PC-3 (cell line): ENCODE measurements around the gene CPD.
"Not testable (repeated sequence)": the region's sequence is repeated elsewhere in the genome, so short reads cannot be mapped to it uniquely, and the experiment has no call there.

Experiments
- EZH2 ChIP-seq: fragments of 300-600 bp; sonication (generic); IDR thresholded peaks from one replicate; pipeline ENCODE4 v1.6.1; 2017; ENCODE audit warnings: antibody characterized with exemption, mild to moderate bottlenecking, low read length; ENCODE audit not compliant: unreplicated experiment
- EZH2phosphoT487 ChIP-seq: fragments of 300-600 bp; sonication (generic); IDR thresholded peaks from 2 replicates; pipeline ENCODE4 v1.6.1; 2018; ENCODE audit warnings: mild to moderate bottlenecking, antibody characterized with exemption, low read length, borderline replicate concordance
- TF ChIP-seq, protein P1 (sequence below): fragments of 300-600 bp; sonication (generic); conservative IDR thresholded peaks from 2 replicates; pipeline ENCODE4 v1.5.1; 2017; ENCODE audit warnings: antibody characterized with exemption, low read depth, mild to moderate bottlenecking, low read length

DNA sequence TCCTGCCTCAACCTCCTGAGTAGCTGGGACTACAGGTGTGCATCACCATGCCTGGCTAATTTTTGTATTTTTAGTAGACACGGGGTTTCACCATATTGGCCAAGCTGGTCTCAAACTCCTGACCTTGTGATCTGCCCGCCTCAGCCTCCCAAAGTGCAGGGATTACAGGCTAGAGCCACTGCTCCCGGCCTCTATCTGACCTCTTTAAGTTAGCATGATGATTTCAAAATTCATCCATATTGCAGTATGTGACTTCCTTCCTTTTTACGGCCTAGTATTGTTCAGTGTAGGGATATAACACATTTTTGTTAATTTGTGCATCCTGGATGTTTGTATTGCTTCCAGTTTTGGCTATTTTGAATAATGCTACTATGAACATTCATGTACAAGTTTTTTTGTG lies 27.5 kb upstream of the CPD start:
- TF ChIP-seq, protein P1, sequence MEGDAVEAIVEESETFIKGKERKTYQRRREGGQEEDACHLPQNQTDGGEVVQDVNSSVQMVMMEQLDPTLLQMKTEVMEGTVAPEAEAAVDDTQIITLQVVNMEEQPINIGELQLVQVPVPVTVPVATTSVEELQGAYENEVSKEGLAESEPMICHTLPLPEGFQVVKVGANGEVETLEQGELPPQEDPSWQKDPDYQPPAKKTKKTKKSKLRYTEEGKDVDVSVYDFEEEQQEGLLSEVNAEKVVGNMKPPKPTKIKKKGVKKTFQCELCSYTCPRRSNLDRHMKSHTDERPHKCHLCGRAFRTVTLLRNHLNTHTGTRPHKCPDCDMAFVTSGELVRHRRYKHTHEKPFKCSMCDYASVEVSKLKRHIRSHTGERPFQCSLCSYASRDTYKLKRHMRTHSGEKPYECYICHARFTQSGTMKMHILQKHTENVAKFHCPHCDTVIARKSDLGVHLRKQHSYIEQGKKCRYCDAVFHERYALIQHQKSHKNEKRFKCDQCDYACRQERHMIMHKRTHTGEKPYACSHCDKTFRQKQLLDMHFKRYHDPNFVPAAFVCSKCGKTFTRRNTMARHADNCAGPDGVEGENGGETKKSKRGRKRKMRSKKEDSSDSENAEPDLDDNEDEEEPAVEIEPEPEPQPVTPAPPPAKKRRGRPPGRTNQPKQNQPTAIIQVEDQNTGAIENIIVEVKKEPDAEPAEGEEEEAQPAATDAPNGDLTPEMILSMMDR, result not testable (repeated sequence)
- TF ChIP-seq EZH2, EZH2phosphoT487: not testable (repeated sequence)
